Measurements from ENCODE around the gene HOXD3.

HOXD3 gene

GRCh38 chr2:176133389-176133788, 23.7 kb upstream of the HOXD3 start:
- DNase-seq = peak; percentile 36

DNA sequence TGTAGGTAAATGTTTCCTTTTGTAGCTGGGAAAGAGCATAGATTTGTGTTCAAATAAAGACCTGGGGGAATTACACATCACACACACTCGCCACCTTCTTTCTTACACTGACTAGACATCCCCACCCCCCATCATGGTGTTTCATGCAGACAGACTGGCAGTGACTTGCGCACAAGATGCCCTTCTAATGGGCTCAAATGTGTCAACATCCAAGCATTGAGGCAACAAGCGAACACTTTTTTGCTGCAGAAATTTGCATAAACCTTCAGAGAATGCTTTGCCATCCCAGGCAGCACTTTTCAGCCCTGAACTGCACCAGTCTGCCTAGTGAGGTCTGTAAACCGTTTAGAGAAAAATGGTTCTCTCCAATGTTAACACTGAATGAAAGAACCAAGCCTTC, 23.1 kb upstream of the HOXD3 start:
- no peak for DNase-seq

- DNase-seq = no peak
Measured at GRCh38 chr2:176135035-176135440, 22.1 kb upstream of the HOXD3 start.

- DNase-seq = peak; percentile 73
Measured at GRCh38 chr2:176136374-176137251, 20.5 kb upstream of the HOXD3 start.

- DNase-seq = no peak
Measured at GRCh38 chr2:176137252-176137580, 19.9 kb upstream of the HOXD3 start.

DNA sequence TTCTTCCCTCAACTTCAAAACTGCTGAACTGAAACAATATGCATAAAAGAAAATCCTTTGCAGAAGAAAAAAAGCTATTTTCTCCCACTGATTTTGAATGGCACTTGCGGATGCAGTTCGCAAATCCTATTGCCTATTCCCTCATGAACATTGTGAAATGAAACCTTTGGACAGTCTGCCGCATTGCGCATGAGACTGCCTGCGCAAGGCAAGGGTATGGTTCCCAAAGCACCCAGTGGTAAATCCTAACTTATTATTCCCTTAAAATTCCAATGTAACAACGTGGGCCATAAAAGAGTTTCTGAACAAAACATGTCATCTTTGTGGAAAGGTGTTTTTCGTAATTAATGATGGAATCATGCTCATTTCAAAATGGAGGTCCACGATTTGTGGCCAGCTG, 19.2 kb upstream of the HOXD3 start:
- DNase-seq = no peak

DNA sequence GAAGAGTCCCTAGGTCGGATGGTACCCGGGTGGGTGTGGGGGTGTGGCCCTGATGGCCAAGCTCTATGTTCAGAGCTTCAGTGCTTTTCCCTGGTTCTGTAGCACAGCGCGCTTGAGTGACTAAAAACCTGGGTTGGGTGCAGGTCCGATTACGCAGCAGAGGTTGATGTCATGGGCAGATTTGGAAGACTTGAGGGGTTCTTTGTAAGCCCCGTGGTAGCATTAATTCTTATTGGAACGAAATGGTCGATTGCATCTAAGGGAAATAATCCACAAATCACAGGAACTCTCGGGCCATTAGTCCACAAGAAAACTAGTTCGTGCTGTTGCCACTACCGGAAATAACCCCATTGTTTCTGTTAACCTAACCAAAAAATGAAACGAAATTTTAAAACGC, 18.6 kb upstream of the HOXD3 start:
- no peak for DNase-seq

DNA sequence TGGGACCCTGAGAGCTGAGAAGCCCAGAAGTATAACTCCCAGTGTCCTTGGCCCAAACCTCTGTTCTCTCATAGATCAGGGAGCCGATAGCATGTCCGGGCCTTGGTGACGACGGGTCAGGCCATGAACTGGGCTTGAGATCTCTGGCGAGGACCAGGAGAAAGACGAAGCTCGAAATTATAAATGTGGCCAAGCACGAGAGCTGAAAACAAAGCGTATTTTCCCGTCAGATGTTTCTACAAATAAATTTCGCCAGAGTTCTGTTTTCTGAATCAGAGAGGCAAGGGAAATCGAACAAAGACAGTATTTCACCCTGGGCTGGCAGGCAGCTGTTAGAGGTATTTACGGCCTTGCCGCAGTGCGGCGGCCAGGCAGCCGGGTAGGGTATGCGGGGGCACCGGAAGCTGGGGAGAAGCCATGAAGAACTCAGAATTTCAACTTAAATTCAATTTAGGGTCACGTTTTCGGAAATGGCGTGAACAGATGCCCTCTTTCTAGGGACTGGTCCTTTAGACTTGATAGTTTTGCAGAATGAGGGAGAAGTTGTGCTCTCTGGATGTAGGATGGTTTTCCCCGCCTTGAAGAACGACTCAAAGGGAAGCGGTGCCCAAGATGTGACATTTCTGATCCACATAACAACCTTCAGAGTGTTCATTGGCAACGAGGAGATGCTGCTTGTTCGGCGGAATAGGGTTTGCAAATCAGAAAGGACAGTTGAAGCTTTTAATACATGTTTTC, 18.0 kb upstream of the HOXD3 start:
- no peak for DNase-seq

- no peak for DNase-seq
Measured at GRCh38 chr2:176139661-176140512, 17.2 kb upstream of the HOXD3 start.

- peak; percentile 93 for DNase-seq
Measured at GRCh38 chr2:176140513-176141317, 16.4 kb upstream of the HOXD3 start.

DNA sequence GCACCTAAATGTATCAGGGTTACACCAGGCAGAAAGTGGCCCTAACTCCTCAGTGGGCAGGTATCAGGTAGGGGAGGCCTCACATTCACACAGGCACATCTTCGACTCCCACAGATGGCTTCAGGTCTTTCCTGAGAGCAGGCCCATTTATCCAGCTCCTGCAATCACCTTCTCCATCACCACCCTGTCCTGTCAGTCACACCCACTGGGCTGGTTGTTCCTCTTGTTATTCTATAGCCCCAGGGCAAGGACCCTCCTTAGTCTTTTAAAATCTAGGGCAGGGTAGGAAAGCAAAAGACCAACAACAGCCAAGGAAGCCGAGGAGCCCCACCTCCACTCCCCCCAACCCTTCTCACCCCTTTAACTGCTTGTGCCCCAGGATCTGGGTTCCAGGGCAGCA, 14.8 kb upstream of the HOXD3 start:
- no peak for DNase-seq

DNA sequence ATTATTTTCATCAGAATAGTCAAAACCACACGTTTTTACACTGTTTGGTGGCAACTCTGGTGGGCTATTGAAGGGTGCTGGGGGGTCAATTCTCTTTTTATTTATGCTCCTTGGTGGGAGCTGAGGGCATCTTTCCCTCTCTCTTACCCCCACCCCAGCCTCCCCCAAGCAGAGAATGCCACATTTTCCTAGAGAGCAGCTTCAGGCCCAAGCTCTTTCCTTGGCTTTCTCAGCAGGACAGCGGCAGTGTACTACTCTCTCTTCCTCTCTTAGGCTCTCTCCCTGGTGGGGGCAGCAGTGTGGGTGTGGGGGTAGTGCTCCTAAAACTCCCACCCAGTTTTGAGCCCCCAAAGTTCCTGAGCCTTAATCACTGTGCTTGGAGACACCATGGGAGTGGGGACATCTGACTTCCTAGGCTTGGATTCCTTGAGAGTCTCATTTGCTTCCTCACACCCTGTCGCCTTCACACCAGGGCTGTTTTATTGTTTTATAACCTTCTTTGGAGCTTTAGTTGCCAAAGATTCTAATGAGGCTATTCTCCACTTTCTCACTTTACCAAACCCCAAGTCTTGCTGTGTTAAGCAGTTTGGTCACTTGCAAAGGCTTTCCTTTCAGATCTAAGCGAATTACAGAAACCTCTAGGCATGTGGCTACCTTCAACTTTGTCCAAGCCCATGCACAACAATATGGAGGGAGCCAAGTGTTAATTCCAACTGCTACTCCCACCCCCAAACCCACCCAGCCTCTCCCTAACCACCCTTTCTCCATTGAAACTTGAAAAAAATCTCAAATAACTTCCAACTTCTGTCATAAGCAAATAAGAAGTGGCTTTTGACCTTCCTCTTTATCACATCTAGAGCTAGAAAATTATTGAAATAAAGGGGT, 11.8 kb upstream of the HOXD3 start:
- no peak for DNase-seq

DNA sequence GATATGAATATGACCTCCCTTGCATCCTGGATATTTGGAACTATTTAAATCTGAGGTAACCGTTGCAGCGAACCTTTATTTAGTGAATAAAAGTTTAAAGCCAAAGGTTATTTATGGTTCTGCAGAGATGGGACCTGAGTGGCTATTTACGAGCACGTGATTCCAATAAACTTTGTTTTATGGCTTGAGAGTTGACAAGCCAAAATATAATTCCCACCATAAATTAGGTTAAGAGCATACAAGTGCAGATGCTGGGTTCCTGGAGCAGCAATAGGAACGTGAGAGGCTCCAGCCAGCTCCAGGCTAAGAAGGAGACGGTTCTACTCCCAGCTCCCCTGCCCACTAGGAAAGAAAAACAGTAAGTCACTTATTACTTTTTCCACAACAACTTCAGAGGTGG, 11.0 kb upstream of the HOXD3 start:
- DNase-seq = no peak

DNA sequence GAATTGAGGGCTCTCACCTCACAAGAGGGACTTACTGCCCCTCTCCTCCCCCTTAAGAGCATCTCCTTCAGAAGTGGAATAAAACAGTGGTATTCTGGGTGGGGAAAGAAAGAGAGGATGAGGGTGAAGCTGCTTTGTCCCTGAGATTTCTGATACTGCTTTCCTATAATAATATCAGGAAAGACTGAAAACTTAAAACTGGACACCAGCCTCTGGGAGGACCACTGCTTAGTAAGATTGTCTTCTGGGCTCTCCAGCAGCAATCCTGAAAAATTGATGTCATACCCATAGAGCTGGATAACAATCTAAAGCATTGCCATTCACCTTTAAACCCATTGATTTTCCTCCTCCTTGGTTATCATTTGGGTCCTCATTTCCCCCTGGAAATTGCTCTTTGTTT, 10.5 kb upstream of the HOXD3 start:
- no peak for DNase-seq

- no peak for DNase-seq
Measured at GRCh38 chr2:176147210-176147799, 9.8 kb upstream of the HOXD3 start.

GRCh38 chr2:176147800-176148496, 9.2 kb upstream of the HOXD3 start:
- DNase-seq = no peak

GRCh38 chr2:176148751-176149421, 8.2 kb upstream of the HOXD3 start:
- DNase-seq = no peak

DNA sequence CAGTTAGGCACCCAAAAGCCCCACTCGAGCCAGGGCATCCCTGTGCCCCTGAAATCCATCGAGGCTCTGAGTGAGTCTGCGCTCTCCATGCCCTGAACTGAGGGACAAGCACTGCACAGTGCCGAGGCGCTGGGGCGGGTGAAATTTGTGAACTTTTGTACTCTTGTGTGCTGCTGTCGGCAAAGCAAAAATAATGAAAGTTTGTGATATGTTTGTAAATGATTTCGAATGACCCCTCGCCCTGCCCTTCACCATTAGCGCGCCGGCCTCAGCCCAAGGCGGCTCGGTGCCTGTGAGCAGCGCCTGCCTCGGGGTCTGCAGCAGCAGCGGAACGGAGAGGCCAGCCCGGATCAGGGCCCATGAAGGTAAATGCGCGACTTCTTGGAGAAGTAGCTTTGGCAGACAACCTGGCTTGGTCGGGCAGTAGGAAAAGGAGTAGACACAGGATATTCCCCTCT, 7.6 kb upstream of the HOXD3 start:
- DNase-seq = no peak

GRCh38 chr2:176149939-176150583, 7.0 kb upstream of the HOXD3 start:
- no peak for DNase-seq

Data from NCI-H82 (cell line).